H1 (cell line): ENCODE data around the gene FBXL16. TPM values are rescaled to one million over a fixed set of nuclear protein-coding genes. Genes with fewer than 3 reads are reported as not detected.

Source experiments
- CTCF ChIA-PET: fragments of 300-600 bp; sonication (Branson Sonifier 250); formaldehyde crosslinking; loops from one replicate; lab custom pipeline; 2021; ENCODE audit not compliant: partially characterized antibody; lab: Charles Lee
- POLR2A ChIA-PET: fragments of 300-600 bp; sonication (Branson Sonifier 250); formaldehyde crosslinking; loops from one replicate; lab custom pipeline; 2021; ENCODE audit warnings: inconsistent platforms; ENCODE audit not compliant: partially characterized antibody; lab: Charles Lee
- DNase-seq, 2 experiments: peaks; one replicate each; pipeline versions ENCODE4 v3.0.0 to v3.0.0-alpha.2; 2010 to 2022; ENCODE audit warnings: low spot score in 2 of 2, low read depth in 1 of 2, mixed read lengths in 1 of 2
- FAIRE-seq: peaks from 2 replicates; lab custom pipeline; 2011; peaks lifted over from hg19 to GRCh38; lab: Jason Lieb, UNC
- H2AFZ ChIP-seq: 2 replicates; pipeline ENCODE4 v1.8.1; 2012; ENCODE audit warnings: low read length, inconsistent platforms
- H2AK5ac ChIP-seq: 2 replicates; pipeline ENCODE4 v1.6.1; 2013; ENCODE audit warnings: low read depth, low read length
- H2BK120ac ChIP-seq: replicated peaks from 2 replicates; pipeline ENCODE3; 2013; ENCODE audit warnings: low read depth, low read length, inconsistent platforms
- H2BK12ac ChIP-seq: 2 replicates; pipeline ENCODE4 v1.6.1; 2013; ENCODE audit warnings: low read depth, low read length
- H2BK15ac ChIP-seq: 2 replicates; pipeline ENCODE4 v1.6.1; 2013; ENCODE audit warnings: low read length
- H2BK20ac ChIP-seq: 2 replicates; pipeline ENCODE4 v1.6.1; 2013; ENCODE audit warnings: low read length
- H2BK5ac ChIP-seq: 2 replicates; pipeline ENCODE4 v1.6.1; 2013; ENCODE audit warnings: low read depth, low read length
- H3K14ac ChIP-seq: 2 replicates; pipeline ENCODE4 v1.6.1; 2013; ENCODE audit warnings: inconsistent platforms; ENCODE audit not compliant: insufficient read length
- H3K18ac ChIP-seq: 2 replicates; pipeline ENCODE4 v1.6.1; 2013; ENCODE audit warnings: low read length; ENCODE audit errors: extremely low read depth
- H3K23ac ChIP-seq: 2 replicates; pipeline ENCODE4 v1.6.1; 2013; ENCODE audit warnings: inconsistent platforms; ENCODE audit not compliant: insufficient read length
- H3K23me2 ChIP-seq: 2 replicates; pipeline ENCODE4 v1.6.1; 2013; ENCODE audit warnings: low read depth, low read length
- H3K27ac ChIP-seq: 2 replicates; pipeline ENCODE4 v1.6.1; 2011; ENCODE audit warnings: low read depth, low read length, inconsistent platforms
- H3K27me3 ChIP-seq, 4 experiments: replicated peaks in 1 of 4; 1 replicate in 1 of 4; 2 replicates in 3 of 4; pipeline versions ENCODE4 v1.6.1 to v1.8.1; 2011 to 2013; ENCODE audit warnings: low read length in 3 of 4, mild to moderate bottlenecking in 3 of 4, inconsistent platforms in 2 of 4, mixed read lengths in 2 of 4, moderate library complexity in 1 of 4; ENCODE audit not compliant: control insufficient read depth in 3 of 4, insufficient read depth in 3 of 4; ENCODE audit errors: extremely low read depth in 1 of 4
- H3K36me3 ChIP-seq, 4 experiments: 2 replicates each; pipeline versions ENCODE4 v1.6.1 to v1.8.1; 2011 to 2013; ENCODE audit warnings: mild to moderate bottlenecking in 4 of 4, low read length in 3 of 4, moderate library complexity in 2 of 4, control low read depth in 1 of 4, inconsistent platforms in 1 of 4; ENCODE audit not compliant: insufficient read depth in 4 of 4, control insufficient read depth in 2 of 4
- H3K4ac ChIP-seq: replicated peaks from 2 replicates; pipeline ENCODE3; 2013; ENCODE audit warnings: low read length, low read depth, mixed read lengths, inconsistent platforms; ENCODE audit not compliant: insufficient read length
- H3K4me1 ChIP-seq, 4 experiments: replicated peaks in 1 of 4; 1 replicate in 1 of 4; 2 replicates in 3 of 4; pipeline versions ENCODE4 v1.6.1 to v1.8.1; 2011 to 2013; ENCODE audit warnings: low read length in 3 of 4, inconsistent platforms in 2 of 4, mixed read lengths in 1 of 4; ENCODE audit not compliant: insufficient read depth in 4 of 4, control insufficient read depth in 3 of 4
- H3K4me2 ChIP-seq, 2 experiments: 2 replicates each; pipeline versions ENCODE4 v1.6.1 to v1.8.1; 2011 to 2013; ENCODE audit warnings: low read depth in 2 of 2, low read length in 2 of 2, control low read depth in 1 of 2, inconsistent platforms in 1 of 2, mild to moderate bottlenecking in 1 of 2; ENCODE audit not compliant: insufficient read depth in 1 of 2
- H3K4me3 ChIP-seq, 4 experiments: fragments of 200-600, 300-600 bp in 1 of 4; sonication (generic), shearing (Covaris generic), sonication (Bioruptor Twin) in 1 of 4; 2 replicates each; pipeline versions ENCODE4 v1.5.1 to v1.8.1; 2011 to 2016; ENCODE audit warnings: low read length in 4 of 4, low read depth in 3 of 4, control low read depth in 2 of 4, inconsistent platforms in 2 of 4, mild to moderate bottlenecking in 2 of 4, mixed read lengths in 1 of 4, moderate library complexity in 1 of 4; ENCODE audit not compliant: insufficient read depth in 2 of 4; ENCODE audit errors: extremely low read depth in 1 of 4
- H3K56ac ChIP-seq: replicated peaks from 2 replicates; pipeline ENCODE3; 2013; ENCODE audit warnings: low read depth, mild to moderate bottlenecking, mixed read lengths, low read length, inconsistent platforms; ENCODE audit not compliant: insufficient read length
- H3K79me1 ChIP-seq: 2 replicates; pipeline ENCODE4 v1.6.1; 2013; ENCODE audit warnings: low read depth, low read length, control low read depth
- H3K79me2 ChIP-seq, 2 experiments: 2 replicates each; pipeline versions ENCODE4 v1.6.1 to v1.8.1; 2012 to 2013; ENCODE audit warnings: low read length in 2 of 2, mild to moderate bottlenecking in 2 of 2, inconsistent platforms in 1 of 2; ENCODE audit not compliant: insufficient read depth in 2 of 2, control insufficient read depth in 1 of 2
- H3K9ac ChIP-seq, 4 experiments: replicated peaks in 1 of 4; 1 replicate in 1 of 4; 2 replicates in 3 of 4; pipeline versions ENCODE4 v1.6.1 to v1.8.1; 2011 to 2013; ENCODE audit warnings: low read depth in 3 of 4, low read length in 3 of 4, control low read depth in 2 of 4, mild to moderate bottlenecking in 2 of 4, moderate library complexity in 2 of 4, inconsistent platforms in 1 of 4; ENCODE audit errors: extremely low read depth in 1 of 4
- H3K9me3 ChIP-seq, 2 experiments: 2 replicates each; pipeline versions ENCODE4 v1.6.1 to v1.8.1; 2012 to 2013; ENCODE audit warnings: mild to moderate bottlenecking in 2 of 2, moderate library complexity in 2 of 2, control low read depth in 1 of 2, inconsistent platforms in 1 of 2, low read depth in 1 of 2, low read length in 1 of 2, mixed read lengths in 1 of 2; ENCODE audit not compliant: insufficient read depth in 2 of 2
- H4K20me1 ChIP-seq, 2 experiments: replicated peaks in 1 of 2; 2 replicates each; pipeline versions ENCODE3 to v1.8.1; 2011 to 2013; ENCODE audit warnings: inconsistent platforms in 2 of 2, low read length in 2 of 2, mild to moderate bottlenecking in 1 of 2; ENCODE audit not compliant: insufficient read depth in 2 of 2, control insufficient read depth in 1 of 2
- H4K5ac ChIP-seq: 2 replicates; pipeline ENCODE4 v1.6.1; 2013; ENCODE audit warnings: low read length, low read depth, mixed read lengths, inconsistent platforms; ENCODE audit not compliant: insufficient read length
- H4K8ac ChIP-seq: 2 replicates; pipeline ENCODE4 v1.8.0; 2013; ENCODE audit warnings: mild to moderate bottlenecking, moderate library complexity, low read length, inconsistent platforms; ENCODE audit not compliant: insufficient read depth; ENCODE audit errors: extremely low read depth
- H4K91ac ChIP-seq: replicated peaks from 2 replicates; pipeline ENCODE3; 2013; ENCODE audit warnings: low read length, mixed read lengths, inconsistent platforms; ENCODE audit not compliant: insufficient read length
- CREB1 ChIP-seq: IDR thresholded peaks from 2 replicates; pipeline ENCODE4 v1.6.1; 2012; ENCODE audit warnings: inconsistent platforms
- HDAC2 ChIP-seq, 2 experiments: fragments of 300-600 bp in 1 of 2; sonication (generic) in 1 of 2; IDR thresholded peaks; 2 replicates each; pipeline ENCODE4 v1.6.1; 2011 to 2012; ENCODE audit warnings: low read depth in 2 of 2, low read length in 2 of 2, mild to moderate bottlenecking in 2 of 2, moderate library complexity in 2 of 2, borderline replicate concordance in 1 of 2, inconsistent platforms in 1 of 2
- NANOG ChIP-seq: IDR thresholded peaks from 2 replicates; pipeline ENCODE4 v1.6.1; 2011; ENCODE audit warnings: low read length, low read depth, mild to moderate bottlenecking, inconsistent platforms; ENCODE audit not compliant: insufficient read depth, poor library complexity, severe bottlenecking
- NRF1 ChIP-seq: IDR thresholded peaks from 2 replicates; pipeline ENCODE4 v1.6.1; 2011; ENCODE audit warnings: mild to moderate bottlenecking, low read depth, low read length, improper control_type of control experiment
- RAD21 ChIP-seq, 2 experiments: IDR thresholded peaks in 1 of 2; conservative IDR thresholded peaks in 1 of 2; 2 replicates each; pipeline ENCODE4 v1.6.1; 2011; ENCODE audit warnings: low read depth in 2 of 2, low read length in 2 of 2, improper control_type of control experiment in 1 of 2, inconsistent platforms in 1 of 2, mild to moderate bottlenecking in 1 of 2, moderate library complexity in 1 of 2
- WGBS, 2 experiments: shearing (Covaris generic) in 1 of 2; methylation state at CpG; one replicate each; pipeline versions ENCODE4 v1.1.6 to v1.1.7; 2013 to 2015; ENCODE audit warnings: low lambda C conversion rate in 2 of 2, mixed read lengths in 2 of 2, inconsistent platforms in 1 of 2, low coverage in 1 of 2, missing lambda C conversion rate in 1 of 2; ENCODE audit not compliant: insufficient replicate concordance in 2 of 2, insufficient coverage in 1 of 2, insufficient read length in 1 of 2; ENCODE audit errors: extremely low coverage in 1 of 2, missing lambda C conversion rate in 1 of 2; 5-methylcytosine and 5-hydroxymethylcytosine counted together
- polyA plus RNA-seq, 7 experiments: library from polyadenylated mRNA; depleted of rRNA in 3 of 7; stranded (reverse) in 5 of 7; unstranded in 2 of 7; fragments of >200 nt in 5 of 7; fragments of 200-250 nt in 2 of 7; gene quantifications; 1 replicate in 5 of 7; 2 replicates in 1 of 7; 4 replicates in 1 of 7; pipeline versions ENCODE4 v1.2.1 to v1.2.3, GENCODE V29; 2011 to 2013; ENCODE audit warnings: missing spikeins in 2 of 7, mixed read lengths in 2 of 7
- total RNA-seq: library from RNA; stranded (reverse); fragmentation: NEBNext Ultra II Directional; extraction: Animal tissue kit (Norgen Biotek cat#: 25700); gene quantifications from 2 replicates; pipeline ENCODE4 v1.2.1, GENCODE V29; 2021

Gene FBXL16
- total and polyA plus RNA-seq, 2 of the 8 experiments (the other 6 are each of a cell fraction or from before 2014, with no cell fraction given), result 12.5 to 12.8 TPM

DNA sequence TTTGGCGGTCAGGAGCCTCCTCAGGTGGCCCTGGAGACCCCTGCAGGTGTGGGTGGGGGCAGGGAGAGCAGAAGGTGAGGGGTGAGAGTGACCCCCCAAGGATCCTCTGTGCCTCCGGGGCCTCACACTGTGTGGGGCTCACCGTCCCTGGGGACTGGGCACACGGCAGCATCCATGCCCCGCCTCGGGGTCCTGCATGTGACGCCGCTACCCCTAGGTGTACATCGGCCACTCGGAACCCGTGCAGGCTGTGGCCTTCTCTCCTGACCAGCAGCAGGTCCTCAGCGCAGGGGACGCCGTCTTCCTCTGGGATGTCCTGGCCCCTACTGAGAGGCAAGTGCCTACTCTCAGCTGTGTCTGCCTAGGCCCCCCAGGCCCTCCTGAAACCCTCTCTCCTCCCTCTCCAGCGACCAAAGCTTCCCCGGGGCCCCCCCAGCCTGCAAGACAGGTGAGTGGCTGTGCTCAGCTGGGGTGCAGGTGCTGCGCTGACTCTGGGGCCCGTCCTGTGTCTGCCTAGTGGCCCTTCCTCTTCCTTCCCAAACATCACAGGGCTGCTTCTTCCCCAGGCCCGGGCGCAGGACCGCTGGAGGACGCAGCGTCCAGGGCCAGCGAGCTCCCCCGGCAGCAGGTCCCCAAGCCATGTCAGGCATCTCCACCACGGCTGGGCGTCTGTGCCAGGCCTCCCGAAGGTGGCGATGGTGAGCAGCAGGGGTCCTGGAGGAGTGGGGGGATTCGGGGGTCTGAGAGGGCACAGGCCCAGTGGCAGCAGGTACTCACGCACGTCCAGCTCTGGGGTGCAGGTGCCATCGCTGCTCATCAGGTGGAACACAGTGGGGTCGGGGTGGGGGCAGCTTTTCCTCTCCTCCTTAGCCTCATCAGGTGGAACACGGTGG lies 46.7 kb downstream of the FBXL16 start:
- H3K4ac ChIP-seq, result no peak overlapping the region
- H4K91ac ChIP-seq, result no peak overlapping the region
- H3K36me3 ChIP-seq, result peaks cover 0 to 34% (median 1%) of the 10 kb centered on the region in 4 experiments; a peak in 3 of 8 replicates
- no peak overlapping the region for H3K23ac ChIP-seq
- no peaks in the 10 kb centered on the region for H3K79me2 ChIP-seq
- H3K9me3 ChIP-seq, result no peaks in the 10 kb centered on the region
- no peak overlapping the region for H2BK120ac ChIP-seq
- no peak overlapping the region for H3K4me3 ChIP-seq
- no peak overlapping the region for H3K27ac ChIP-seq
- peaks cover 0 to 8% (median 1%) of the 10 kb centered on the region in 4 experiments; a peak in 4 of 7 replicates for H3K4me1 ChIP-seq
- no peak overlapping the region for H2BK12ac ChIP-seq
- DNase-seq, result no peak
- H3K56ac ChIP-seq, result no peak overlapping the region
- no peaks in the 10 kb centered on the region for H3K27me3 ChIP-seq
- H3K18ac ChIP-seq, result no peak overlapping the region
- H3K23me2 ChIP-seq, result no peaks in the 10 kb centered on the region
- POLR2A ChIA-PET, result interaction anchor here (0.7 to 17.4 kb wide), 8 partner anchors 8 to 72 kb away, joined by 3 to 214 read pairs (median 4); partner anchors contain the start of genes JMJD8, RHBDL1, RHOT2 and STUB1
- TF ChIP-seq HDAC2 (IDR thresholded peaks at IDR 0.05; ENCODE audit: borderline replicate concordance in 1 of 2, low read depth in 2 of 2, low read length in 2 of 2), result no peak
- no peak for TF ChIP-seq CREB1
- TF ChIP-seq RAD21 (IDR thresholded peaks at IDR 0.05 in 1 of 2, conservative IDR thresholded peaks at IDR 0.05 in 1 of 2; ENCODE audit: low read depth in 2 of 2, low read length in 2 of 2), result no peak
- no peak for TF ChIP-seq NRF1
- TF ChIP-seq NANOG, result no peak
- TF ChIP-seq, all 59 proteins: peak for 0
- Histone ChIP-seq H2AFZ (no peak overlapping the region), H3K79me1 (no peaks in the 10 kb centered on the region), H4K8ac (no peak overlapping the region), H3K4me2 (no peak overlapping the region), H2BK15ac (no peak overlapping the region), H3K9ac (no peak overlapping the region), H2BK5ac (no peak overlapping the region), H2AK5ac (no peak overlapping the region), H3K14ac (no peak overlapping the region), H2BK20ac (no peak overlapping the region), H4K5ac (no peak overlapping the region), H4K20me1 (no peaks in the 10 kb centered on the region)
- 94% methylated on average over 32 of the region's 35 CpGs; no CpG with 5 or more reads in 1 of the 2 experiments for WGBS, 2 experiments
- CTCF ChIA-PET, result interaction anchor here (0.6 to 11.3 kb wide), 11 partner anchors 8 to 268 kb away, joined by 3 to 104 read pairs (median 5); partner anchors contain the start of genes METTL26, RHBDL1 and WDR90
- no peak for FAIRE-seq
